IMR-90 (cell line): ENCODE data around the gene DNAJB12. TPM values are rescaled to one million over a fixed set of nuclear protein-coding genes. Genes with fewer than 3 reads are reported as not detected.

ENCODE experiments used
- ATAC-seq: fragments of 200-7000 bp; cut with Tn5 transposase; 2 replicates; pipeline ENCODE4 v1.9.1; 2020; ENCODE audit warnings: low read depth, mild to moderate bottlenecking, moderate library complexity
- BruUV-seq: library from RNA; stranded (reverse); fragments of 400-500 nt; replicated peaks from 2 replicates; lab custom pipeline; 2021; lab: Mats Ljungman, UMichigan
- CTCF ChIA-PET: fragments of 300-600 bp; formaldehyde crosslinking; extraction: SDS; loops from one replicate; lab custom pipeline; 2021; ENCODE audit warnings: antibody characterized with exemption; lab: Yijun Ruan, JAX
- POLR2A ChIA-PET: fragments of 300-600 bp; sonication (Branson Sonifier 250); formaldehyde crosslinking; loops from one replicate; lab custom pipeline; 2022; ENCODE audit warnings: antibody characterized with exemption; ENCODE audit not compliant: unreplicated experiment; lab: Charles Lee
- DNase-seq: peaks from one replicate; pipeline ENCODE4 v3.0.0; 2013
- H2AFZ ChIP-seq: replicated peaks from 2 replicates; pipeline ENCODE3; 2013; ENCODE audit warnings: low read length, mild to moderate bottlenecking; ENCODE audit not compliant: poor library complexity
- H2AK5ac ChIP-seq: 2 replicates; pipeline ENCODE4 v1.6.1; 2013; ENCODE audit warnings: low read depth, low read length, inconsistent platforms
- H2AK9ac ChIP-seq: replicated peaks from 2 replicates; pipeline ENCODE3; 2013; ENCODE audit warnings: mild to moderate bottlenecking, low read depth, low read length, moderate library complexity; ENCODE audit not compliant: poor library complexity
- H2BK120ac ChIP-seq: 2 replicates; pipeline ENCODE4 v1.6.1; 2013; ENCODE audit warnings: low read depth, low read length, inconsistent platforms
- H2BK15ac ChIP-seq: 3 replicates; pipeline ENCODE4 v1.6.1; 2013; ENCODE audit warnings: low read depth, low read length, inconsistent platforms
- H2BK20ac ChIP-seq: 2 replicates; pipeline ENCODE4 v1.6.1; 2013; ENCODE audit warnings: low read depth, mild to moderate bottlenecking, inconsistent platforms, low read length, moderate library complexity
- H2BK5ac ChIP-seq: 2 replicates; pipeline ENCODE4 v1.6.1; 2013; ENCODE audit warnings: mild to moderate bottlenecking, low read depth, low read length, inconsistent platforms; ENCODE audit not compliant: poor library complexity, severe bottlenecking
- H3K14ac ChIP-seq: replicated peaks from 2 replicates; pipeline ENCODE4 v1.6.1; 2013; ENCODE audit warnings: low read depth, low read length, inconsistent platforms
- H3K18ac ChIP-seq: 2 replicates; pipeline ENCODE4 v1.6.1; 2013; ENCODE audit warnings: low read depth, low read length, control low read depth
- H3K23ac ChIP-seq: 2 replicates; pipeline ENCODE4 v1.6.1; 2013; ENCODE audit warnings: low read depth, low read length, inconsistent platforms
- H3K27ac ChIP-seq: 2 replicates; pipeline ENCODE4 v1.5.1; 2013; ENCODE audit warnings: mild to moderate bottlenecking, control low read depth, low read length; ENCODE audit not compliant: insufficient read depth
- H3K27me3 ChIP-seq: 2 replicates; pipeline ENCODE4 v1.6.1; 2013; ENCODE audit warnings: low read length; ENCODE audit not compliant: control insufficient read depth, insufficient read depth
- H3K36me3 ChIP-seq: 2 replicates; pipeline ENCODE4 v1.6.1; 2013; ENCODE audit warnings: low read length, mixed read lengths; ENCODE audit not compliant: control insufficient read depth, insufficient read depth
- H3K4ac ChIP-seq: 2 replicates; pipeline ENCODE4 v1.6.1; 2013; ENCODE audit warnings: low read depth, low read length, inconsistent platforms
- H3K4me1 ChIP-seq: 2 replicates; pipeline ENCODE4 v1.6.1; 2013; ENCODE audit warnings: low read length, mixed read lengths; ENCODE audit not compliant: control insufficient read depth, insufficient read depth
- H3K4me2 ChIP-seq: 2 replicates; pipeline ENCODE4 v1.6.1; 2013; ENCODE audit warnings: low read depth, mild to moderate bottlenecking, control low read depth, low read length, moderate library complexity
- H3K4me3 ChIP-seq: 2 replicates; pipeline ENCODE4 v1.5.1; 2013; ENCODE audit warnings: low read depth, mild to moderate bottlenecking, control low read depth, low read length, moderate library complexity; ENCODE audit not compliant: insufficient read depth
- H3K56ac ChIP-seq: 2 replicates; pipeline ENCODE4 v1.6.1; 2013; ENCODE audit warnings: low read length, inconsistent platforms; ENCODE audit not compliant: insufficient read depth; ENCODE audit errors: extremely low read depth
- H3K79me1 ChIP-seq, 2 experiments: 2 replicates each; pipeline ENCODE4 v1.6.1; 2013; ENCODE audit warnings: low read length in 2 of 2, inconsistent platforms in 1 of 2, low read depth in 1 of 2
- H3K9ac ChIP-seq: 2 replicates; pipeline ENCODE4 v1.6.1; 2013; ENCODE audit warnings: low read depth, low read length, control low read depth
- H3K9me1 ChIP-seq: 2 replicates; pipeline ENCODE4 v1.6.1; 2013; ENCODE audit warnings: low read length, inconsistent platforms; ENCODE audit not compliant: insufficient read depth
- H3K9me3 ChIP-seq: 2 replicates; pipeline ENCODE4 v1.6.1; 2013; ENCODE audit warnings: low read length; ENCODE audit not compliant: control insufficient read depth, insufficient read depth
- H4K20me1 ChIP-seq: 2 replicates; pipeline ENCODE4 v1.6.1; 2013; ENCODE audit warnings: low read length, inconsistent platforms; ENCODE audit not compliant: insufficient read depth
- H4K5ac ChIP-seq: 2 replicates; pipeline ENCODE4 v1.6.1; 2013; ENCODE audit warnings: mild to moderate bottlenecking, low read depth, low read length, control low read depth
- H4K8ac ChIP-seq, 2 experiments: 2 replicates each; pipeline ENCODE4 v1.6.1; 2013; ENCODE audit warnings: low read depth in 2 of 2, low read length in 2 of 2, control low read depth in 1 of 2, inconsistent platforms in 1 of 2
- H4K91ac ChIP-seq: 2 replicates; pipeline ENCODE4 v1.6.1; 2013; ENCODE audit warnings: low read depth, low read length, inconsistent platforms; ENCODE audit not compliant: insufficient read depth
- BHLHE40 ChIP-seq: fragments of 150-350 bp; IDR thresholded peaks from 2 replicates; pipeline ENCODE4 v1.6.1; 2016; ENCODE audit warnings: mild to moderate bottlenecking, low read depth, low read length
- ELK1 ChIP-seq: fragments of 150-350 bp; IDR thresholded peaks from 2 replicates; pipeline ENCODE4 v1.6.1; 2016; ENCODE audit warnings: low read depth, mild to moderate bottlenecking, low read length, moderate library complexity, borderline replicate concordance
- FOS ChIP-seq: fragments of 150-350 bp; IDR thresholded peaks from 2 replicates; pipeline ENCODE4 v1.6.1; 2016; ENCODE audit warnings: low read depth, low read length
- MAFK ChIP-seq: IDR thresholded peaks from 2 replicates; pipeline ENCODE4 v1.6.1; 2012; ENCODE audit warnings: low read depth, low read length, improper control_type of control experiment
- MXI1 ChIP-seq: IDR thresholded peaks from 2 replicates; pipeline ENCODE4 v1.6.1; 2012; ENCODE audit warnings: low read depth, mild to moderate bottlenecking, low read length, moderate library complexity, borderline replicate concordance
- NFE2L2 ChIP-seq: fragments of 150-350 bp; IDR thresholded peaks from 2 replicates; pipeline ENCODE4 v1.6.1; 2016; ENCODE audit warnings: low read depth, mild to moderate bottlenecking, low read length
- POLR2A ChIP-seq: IDR thresholded peaks from 2 replicates; pipeline ENCODE4 v1.6.1; 2012; ENCODE audit warnings: mild to moderate bottlenecking, low read depth, low read length
- SMC3 ChIP-seq: fragments of 150-350 bp; IDR thresholded peaks from 2 replicates; pipeline ENCODE4 v1.6.1; 2016; ENCODE audit warnings: low read depth, mild to moderate bottlenecking, antibody characterized with exemption, low read length, moderate library complexity
- USF2 ChIP-seq: fragments of 150-350 bp; IDR thresholded peaks from 2 replicates; pipeline ENCODE4 v1.6.1; 2017; ENCODE audit warnings: mild to moderate bottlenecking, antibody characterized with exemption, low read length, low read depth
- WGBS, 2 experiments: methylation state at CpG; one replicate each; pipeline versions ENCODE4 v1.1.5 to v1.1.7; 2013; ENCODE audit warnings: missing lambda C conversion rate in 2 of 2; ENCODE audit not compliant: insufficient read length in 1 of 2; ENCODE audit errors: extremely low coverage in 2 of 2; 5-methylcytosine and 5-hydroxymethylcytosine counted together
- dilution Hi-C: fragments of 300-500 bp; cut with HindIII; formaldehyde crosslinking; loops from one replicate; pipeline ENCODE4 v1.14.3; 2018; ENCODE audit warnings: low sequenced_read_pairs; ENCODE audit not compliant: unreplicated experiment
- in situ Hi-C: fragments of 300-500 bp; cut with MboI; formaldehyde crosslinking; loops from 3 replicates; pipeline ENCODE4 v1.14.3; 2019; ENCODE audit warnings: low sequenced_read_pairs, inconsistent platforms, mixed read lengths
- intact Hi-C: fragments of 100-400 bp; cut with micrococcal nuclease; formaldehyde crosslinking; loops from 2 replicates; pipeline ENCODE4 v1.10.0; 2022
- polyA plus RNA-seq, 3 experiments: library from polyadenylated mRNA; depleted of rRNA; stranded (reverse); fragments of >200 nt; gene quantifications; 2 replicates each; pipeline ENCODE4 v1.2.3, GENCODE V29; 2012; ENCODE audit warnings: low replicate concordance in 1 of 3
- total RNA-seq: library from RNA; depleted of rRNA; stranded (reverse); fragments of >200 nt; gene quantifications from 2 replicates; pipeline ENCODE4 v1.2.3, GENCODE V29; 2012

Gene DNAJB12
- total and polyA plus RNA-seq, 2 of the 4 experiments (the other 2 are of a cell fraction), result 18.3 to 24.0 TPM

- H2BK120ac ChIP-seq, result no peak overlapping the region
- no peak overlapping the region for H3K23ac ChIP-seq
- H3K4ac ChIP-seq, result no peak overlapping the region
- no peaks in the 10 kb centered on the region for H3K9me3 ChIP-seq
- H3K56ac ChIP-seq, result no peak overlapping the region
- in situ Hi-C loops, result no loop called here
- no peak overlapping the region for H2BK20ac ChIP-seq
- no peak for TF ChIP-seq SMC3
- TF ChIP-seq POLR2A, result no peak
- TF ChIP-seq MXI1, result no peak
- no peak for TF ChIP-seq USF2
- no peak for TF ChIP-seq ELK1
- no peak for TF ChIP-seq MAFK
- TF ChIP-seq NFE2L2, result no peak
- no peak for TF ChIP-seq BHLHE40
- no peak for TF ChIP-seq FOS
- no peaks in the 10 kb centered on the region for H3K4me1 ChIP-seq
- WGBS, 2 experiments, result 100% methylated on average over 1 of the region's 4 CpGs; no CpG with 5 or more reads in 1 of the 2 experiments
- no peak overlapping the region for H3K14ac ChIP-seq
- intact Hi-C loops, result no loop called here
- H2AFZ ChIP-seq, result no peak overlapping the region
- H3K4me3 ChIP-seq, result no peak overlapping the region
- dilution Hi-C loops, result no loop called here
- ATAC-seq (no peak), DNase-seq (no peak)
- H3K9ac ChIP-seq, result no peak overlapping the region
- peaks cover 6% of the 10 kb centered on the region for H3K9me1 ChIP-seq
- H2BK5ac ChIP-seq, result no peak overlapping the region
- H4K91ac ChIP-seq, result no peak overlapping the region
- no peak overlapping the region for H4K5ac ChIP-seq
- no peaks in the 10 kb centered on the region; the same call in 1 of the 2 replicates for H3K36me3 ChIP-seq
- H2AK9ac ChIP-seq, result no peak overlapping the region
- no TSS peak for BruUV-seq
- H4K8ac ChIP-seq, result no peak overlapping the region
- H3K18ac ChIP-seq, result no peak overlapping the region
- H3K27ac ChIP-seq, result no peak overlapping the region
- no peak overlapping the region for H2AK5ac ChIP-seq
- no peaks in the 10 kb centered on the region for H3K27me3 ChIP-seq
- H4K20me1 ChIP-seq, result no peaks in the 10 kb centered on the region; the same call in 1 of the 2 replicates
- ChIA-PET CTCF (no interaction called here), POLR2A (no interaction called here)
- no peak overlapping the region for H2BK15ac ChIP-seq
- no peak overlapping the region for H3K4me2 ChIP-seq
- no peaks in the 10 kb centered on the region; a peak in 1 of 4 replicates for H3K79me1 ChIP-seq
Observed at GRCh38 chr10:72385724-72386123, 31.0 kb upstream of the DNAJB12 start.
